Measurements from ENCODE around the gene NSDHL. TPM values are rescaled to one million over a fixed set of nuclear protein-coding genes. Genes with fewer than 3 reads are reported as not detected.

NSDHL gene
- total and polyA plus RNA-seq, 2 of the 4 experiments (the other 2 are of a cell fraction), result 22.8 to 26.0 TPM

DNA sequence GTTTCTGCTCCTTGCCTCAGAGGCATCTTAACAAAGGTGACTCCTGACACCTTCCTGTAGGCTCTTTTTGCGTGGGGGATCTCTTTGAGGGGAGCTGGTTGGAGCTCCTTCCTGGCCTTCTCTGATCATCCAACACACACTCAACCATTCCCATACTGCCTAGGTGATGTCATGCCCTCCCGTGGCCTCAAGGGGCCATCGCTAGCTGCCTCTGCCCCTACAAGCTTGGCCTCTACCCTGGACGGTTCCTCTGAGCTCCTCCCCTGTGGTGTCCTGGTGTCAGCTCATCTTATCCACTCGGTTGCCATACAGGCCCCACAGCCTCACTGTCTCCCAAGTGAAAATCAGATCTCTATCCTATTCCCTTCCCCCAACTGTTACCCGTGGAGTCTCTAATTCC is 53.3 kb downstream of the NSDHL start:
- Histone ChIP-seq H3K27me3 (ENCODE audit: control insufficient read depth, insufficient read depth, low read length) (peaks cover 16% of the 10 kb centered on the region), H3K9ac (ENCODE audit: low read depth, low read length) (no peak overlapping the region), H2BK20ac (ENCODE audit: low read depth, low read length) (no peak overlapping the region), H3K23ac (ENCODE audit: low read depth, low read length) (no peak overlapping the region), H3K36me3 (ENCODE audit: control insufficient read depth, insufficient read depth, low read length) (no peaks in the 10 kb centered on the region), H3K18ac (ENCODE audit: low read depth, low read length) (no peak overlapping the region), H2AK5ac (ENCODE audit: low read depth, low read length) (no peak overlapping the region), H2AK9ac (replicated peaks; ENCODE audit: low read depth, low read length, poor library complexity) (no peak overlapping the region), H4K8ac (ENCODE audit: low read depth in 2 of 2, low read length in 2 of 2) (no peak overlapping the region), H3K4me3 (ENCODE audit: insufficient read depth, low read depth, low read length) (no peak overlapping the region), H2BK120ac (ENCODE audit: low read depth, low read length) (no peak overlapping the region), H3K4me2 (ENCODE audit: low read depth, low read length) (no peak overlapping the region), H2BK5ac (ENCODE audit: low read depth, low read length, poor library complexity, severe bottlenecking) (no peak overlapping the region), H3K14ac (replicated peaks; ENCODE audit: low read depth, low read length) (no peak overlapping the region), H3K4me1 (ENCODE audit: control insufficient read depth, insufficient read depth, low read length) (no peaks in the 10 kb centered on the region), H4K5ac (ENCODE audit: low read depth, low read length) (no peak overlapping the region), H3K79me1 (ENCODE audit: low read depth in 1 of 2, low read length in 2 of 2) (no peaks in the 10 kb centered on the region), H4K91ac (ENCODE audit: insufficient read depth, low read depth, low read length) (no peak overlapping the region), H2BK15ac (ENCODE audit: low read depth, low read length) (no peak overlapping the region), H3K27ac (ENCODE audit: insufficient read depth, low read length) (no peak overlapping the region), H4K20me1 (ENCODE audit: insufficient read depth, low read length) (no peaks in the 10 kb centered on the region), H3K9me3 (ENCODE audit: control insufficient read depth, insufficient read depth, low read length) (no peaks in the 10 kb centered on the region; the same call in 1 of the 2 replicates), H3K56ac (ENCODE audit: extremely low read depth, insufficient read depth, low read length) (no peak overlapping the region), H3K4ac (ENCODE audit: low read depth, low read length) (no peak overlapping the region), H2AFZ (replicated peaks; ENCODE audit: low read length, poor library complexity) (no peak overlapping the region), H3K9me1 (ENCODE audit: insufficient read depth, low read length) (no peaks in the 10 kb centered on the region)
- intact Hi-C loops (cut with micrococcal nuclease), result no loop called here
- BruUV-seq (replicated peaks), result no TSS peak
- TF ChIP-seq POLR2A (IDR thresholded peaks at IDR 0.05; ENCODE audit: low read depth, low read length) (no peak), NFE2L2 (IDR thresholded peaks at IDR 0.05; ENCODE audit: low read depth, low read length) (no peak), CEBPB (IDR thresholded peaks at IDR 0.05; ENCODE audit: low read depth, low read length) (no peak), MXI1 (IDR thresholded peaks at IDR 0.05; ENCODE audit: borderline replicate concordance, low read depth, low read length) (no peak)
- POLR2A ChIA-PET (ENCODE audit: unreplicated experiment), result no interaction called here
- DNase-seq, result no peak
- dilution Hi-C loops (cut with HindIII; ENCODE audit: low sequenced_read_pairs, unreplicated experiment), result no loop called here
- no peak for ATAC-seq (ENCODE audit: low read depth)
- CTCF ChIA-PET, result no interaction called here
- in situ Hi-C loops (cut with MboI; ENCODE audit: low sequenced_read_pairs), result no loop called here
- WGBS, 2 experiments (ENCODE audit: extremely low coverage in 2 of 2, insufficient read length in 1 of 2), result 41% methylated on average over 4 of the region's 6 CpGs; no CpG with 5 or more reads in 1 of the 2 experiments
